Measurements from ENCODE around the gene CEACAM7.

CEACAM7 gene

DNA sequence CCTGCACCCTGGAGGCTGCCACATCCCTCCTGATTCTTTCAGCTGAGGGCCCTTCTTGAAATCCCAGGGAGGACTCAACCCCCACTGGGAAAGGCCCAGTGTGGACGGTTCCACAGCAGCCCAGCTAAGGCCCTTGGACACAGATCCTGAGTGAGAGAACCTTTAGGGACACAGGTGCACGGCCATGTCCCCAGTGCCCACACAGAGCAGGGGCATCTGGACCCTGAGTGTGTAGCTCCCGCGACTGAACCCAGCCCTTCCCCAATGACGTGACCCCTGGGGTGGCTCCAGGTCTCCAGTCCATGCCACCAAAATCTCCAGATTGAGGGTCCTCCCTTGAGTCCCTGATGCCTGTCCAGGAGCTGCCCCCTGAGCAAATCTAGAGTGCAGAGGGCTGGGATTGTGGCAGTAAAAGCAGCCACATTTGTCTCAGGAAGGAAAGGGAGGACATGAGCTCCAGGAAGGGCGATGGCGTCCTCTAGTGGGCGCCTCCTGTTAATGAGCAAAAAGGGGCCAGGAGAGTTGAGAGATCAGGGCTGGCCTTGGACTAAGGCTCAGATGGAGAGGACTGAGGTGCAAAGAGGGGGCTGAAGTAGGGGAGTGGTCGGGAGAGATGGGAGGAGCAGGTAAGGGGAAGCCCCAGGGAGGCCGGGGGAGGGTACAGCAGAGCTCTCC, 13.5 kb upstream of the CEACAM7 start:
- TF ChIP-seq, protein P1, sequence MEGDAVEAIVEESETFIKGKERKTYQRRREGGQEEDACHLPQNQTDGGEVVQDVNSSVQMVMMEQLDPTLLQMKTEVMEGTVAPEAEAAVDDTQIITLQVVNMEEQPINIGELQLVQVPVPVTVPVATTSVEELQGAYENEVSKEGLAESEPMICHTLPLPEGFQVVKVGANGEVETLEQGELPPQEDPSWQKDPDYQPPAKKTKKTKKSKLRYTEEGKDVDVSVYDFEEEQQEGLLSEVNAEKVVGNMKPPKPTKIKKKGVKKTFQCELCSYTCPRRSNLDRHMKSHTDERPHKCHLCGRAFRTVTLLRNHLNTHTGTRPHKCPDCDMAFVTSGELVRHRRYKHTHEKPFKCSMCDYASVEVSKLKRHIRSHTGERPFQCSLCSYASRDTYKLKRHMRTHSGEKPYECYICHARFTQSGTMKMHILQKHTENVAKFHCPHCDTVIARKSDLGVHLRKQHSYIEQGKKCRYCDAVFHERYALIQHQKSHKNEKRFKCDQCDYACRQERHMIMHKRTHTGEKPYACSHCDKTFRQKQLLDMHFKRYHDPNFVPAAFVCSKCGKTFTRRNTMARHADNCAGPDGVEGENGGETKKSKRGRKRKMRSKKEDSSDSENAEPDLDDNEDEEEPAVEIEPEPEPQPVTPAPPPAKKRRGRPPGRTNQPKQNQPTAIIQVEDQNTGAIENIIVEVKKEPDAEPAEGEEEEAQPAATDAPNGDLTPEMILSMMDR (IDR thresholded peaks at IDR 0.05), result no peak
- no peak overlapping the region for H2AFZ ChIP-seq
- H3K27ac ChIP-seq, result no peak overlapping the region
- H3K27me3 ChIP-seq (ENCODE audit: control insufficient read depth, insufficient read depth, low read length), result no peaks in the 10 kb centered on the region
- H3K4me3 ChIP-seq (ENCODE audit: low read depth, low read length), result no peak overlapping the region
- H3K4me1 ChIP-seq, result no peaks in the 10 kb centered on the region
- H3K4me2 ChIP-seq (ENCODE audit: low read length), result no peak overlapping the region
- H3K9me3 ChIP-seq (ENCODE audit: control insufficient read depth, low read length), result no peaks in the 10 kb centered on the region
- H3K36me3 ChIP-seq (ENCODE audit: control insufficient read depth, insufficient read depth, low read length), result no peaks in the 10 kb centered on the region
- H3K9ac ChIP-seq, result no peak overlapping the region
- no peaks in the 10 kb centered on the region for H3K79me2 ChIP-seq

DNA sequence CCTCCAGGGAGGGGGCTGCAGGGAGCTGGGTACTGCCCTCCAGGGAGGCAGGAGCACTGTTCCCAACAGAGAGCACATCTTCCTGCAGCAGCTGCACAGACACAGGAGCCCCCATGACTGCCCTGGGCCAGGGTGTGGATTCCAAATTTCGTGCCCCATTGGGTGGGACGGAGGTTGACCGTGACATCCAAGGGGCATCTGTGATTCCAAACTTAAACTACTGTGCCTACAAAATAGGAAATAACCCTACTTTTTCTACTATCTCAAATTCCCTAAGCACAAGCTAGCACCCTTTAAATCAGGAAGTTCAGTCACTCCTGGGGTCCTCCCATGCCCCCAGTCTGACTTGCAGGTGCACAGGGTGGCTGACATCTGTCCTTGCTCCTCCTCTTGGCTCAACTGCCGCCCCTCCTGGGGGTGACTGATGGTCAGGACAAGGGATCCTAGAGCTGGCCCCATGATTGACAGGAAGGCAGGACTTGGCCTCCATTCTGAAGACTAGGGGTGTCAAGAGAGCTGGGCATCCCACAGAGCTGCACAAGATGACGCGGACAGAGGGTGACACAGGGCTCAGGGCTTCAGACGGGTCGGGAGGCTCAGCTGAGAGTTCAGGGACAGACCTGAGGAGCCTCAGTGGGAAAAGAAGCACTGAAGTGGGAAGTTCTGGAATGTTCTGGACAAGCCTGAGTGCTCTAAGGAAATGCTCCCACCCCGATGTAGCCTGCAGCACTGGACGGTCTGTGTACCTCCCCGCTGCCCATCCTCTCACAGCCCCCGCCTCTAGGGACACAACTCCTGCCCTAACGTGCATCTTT, 12.5 kb upstream of the CEACAM7 start:
- no peak overlapping the region for H3K9ac ChIP-seq
- no peak overlapping the region for H3K4me2 ChIP-seq (ENCODE audit: low read length)
- no peak overlapping the region for H3K27ac ChIP-seq
- H3K36me3 ChIP-seq (ENCODE audit: control insufficient read depth, insufficient read depth, low read length), result no peaks in the 10 kb centered on the region
- no peaks in the 10 kb centered on the region for H3K27me3 ChIP-seq (ENCODE audit: control insufficient read depth, insufficient read depth, low read length)
- H3K9me3 ChIP-seq (ENCODE audit: control insufficient read depth, low read length), result no peaks in the 10 kb centered on the region
- H3K4me3 ChIP-seq (ENCODE audit: low read depth, low read length), result no peak overlapping the region
- TF ChIP-seq, protein P1 (IDR thresholded peaks at IDR 0.05), result no peak
- H3K79me2 ChIP-seq, result no peaks in the 10 kb centered on the region
- H2AFZ ChIP-seq, result no peak overlapping the region
- H3K4me1 ChIP-seq, result no peaks in the 10 kb centered on the region

DNA sequence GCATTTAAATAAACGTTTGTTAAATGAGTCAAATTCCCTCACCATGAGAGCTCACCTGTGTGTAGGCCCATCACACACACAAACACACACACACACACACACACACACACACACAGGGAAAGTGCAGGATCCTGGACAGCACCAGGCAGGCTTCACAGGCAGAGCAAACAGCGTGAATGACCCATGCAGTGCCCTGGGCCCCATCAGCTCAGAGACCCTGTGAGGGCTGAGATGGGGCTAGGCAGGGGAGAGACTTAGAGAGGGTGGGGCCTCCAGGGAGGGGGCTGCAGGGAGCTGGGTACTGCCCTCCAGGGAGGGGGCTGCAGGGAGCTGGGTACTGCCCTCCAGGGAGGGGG, 11.9 kb upstream of the CEACAM7 start:
- no peaks in the 10 kb centered on the region for H3K27me3 ChIP-seq (ENCODE audit: control insufficient read depth, insufficient read depth, low read length)
- H3K27ac ChIP-seq, result no peak overlapping the region
- H3K4me1 ChIP-seq, result no peaks in the 10 kb centered on the region
- no peaks in the 10 kb centered on the region for H3K9me3 ChIP-seq (ENCODE audit: control insufficient read depth, low read length)
- no peak overlapping the region for H3K4me2 ChIP-seq (ENCODE audit: low read length)
- H3K4me3 ChIP-seq (ENCODE audit: low read depth, low read length), result no peak overlapping the region
- H2AFZ ChIP-seq, result no peak overlapping the region
- no peak overlapping the region for H3K9ac ChIP-seq
- TF ChIP-seq, protein P1 (IDR thresholded peaks at IDR 0.05), result no peak
- H3K79me2 ChIP-seq, result no peaks in the 10 kb centered on the region
- H3K36me3 ChIP-seq (ENCODE audit: control insufficient read depth, insufficient read depth, low read length), result no peaks in the 10 kb centered on the region

DNA sequence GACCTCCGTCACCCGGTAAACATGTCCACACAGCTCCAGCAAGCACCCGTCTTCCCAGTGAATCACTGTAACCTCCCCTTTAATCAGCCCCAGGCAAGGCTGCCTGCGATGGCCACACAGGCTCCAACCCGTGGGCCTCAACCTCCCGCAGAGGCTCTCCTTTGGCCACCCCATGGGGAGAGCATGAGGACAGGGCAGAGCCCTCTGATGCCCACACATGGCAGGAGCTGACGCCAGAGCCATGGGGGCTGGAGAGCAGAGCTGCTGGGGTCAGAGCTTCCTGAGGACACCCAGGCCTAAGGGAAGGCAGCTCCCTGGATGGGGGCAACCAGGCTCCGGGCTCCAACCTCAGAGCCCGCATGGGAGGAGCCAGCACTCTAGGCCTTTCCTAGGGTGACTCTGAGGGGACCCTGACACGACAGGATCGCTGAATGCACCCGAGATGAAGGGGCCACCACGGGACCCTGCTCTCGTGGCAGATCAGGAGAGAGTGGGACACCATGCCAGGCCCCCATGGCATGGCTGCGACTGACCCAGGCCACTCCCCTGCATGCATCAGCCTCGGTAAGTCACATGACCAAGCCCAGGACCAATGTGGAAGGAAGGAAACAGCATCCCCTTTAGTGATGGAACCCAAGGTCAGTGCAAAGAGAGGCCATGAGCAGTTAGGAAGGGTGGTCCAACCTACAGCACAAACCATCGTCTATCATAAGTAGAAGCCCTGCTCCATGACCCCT, 11.3 kb upstream of the CEACAM7 start:
- H3K4me1 ChIP-seq, result no peaks in the 10 kb centered on the region

More for the DNA sequence above, 11.3 kb upstream of the CEACAM7 start:
- Histone ChIP-seq H3K79me2 (no peaks in the 10 kb centered on the region), H3K4me3 (ENCODE audit: low read depth, low read length) (no peak overlapping the region), H3K36me3 (ENCODE audit: control insufficient read depth, insufficient read depth, low read length) (no peaks in the 10 kb centered on the region), H3K4me2 (ENCODE audit: low read length) (no peak overlapping the region), H3K27ac (no peak overlapping the region), H3K9ac (no peak overlapping the region), H2AFZ (no peak overlapping the region), H3K9me3 (ENCODE audit: control insufficient read depth, low read length) (no peaks in the 10 kb centered on the region), H3K27me3 (ENCODE audit: control insufficient read depth, insufficient read depth, low read length) (no peaks in the 10 kb centered on the region)
- TF ChIP-seq, protein P1 (IDR thresholded peaks at IDR 0.05), result no peak

Data from parathyroid adenoma (tissue), 2 donors.